NCI-H2227 (cell line): ENCODE results near the gene ITGA3.

ENCODE experiments used
- DNase-seq: peaks from one replicate; lab custom pipeline; 2025; ENCODE audit not compliant: unreplicated experiment; lab: John Stamatoyannopoulos, UW

Gene ITGA3

GRCh38 chr17:50055426-50056216 is at the start of gene ITGA3:
ITGA3 (plus strand) TSS chr17:50056110; CDS start chr17:50056440, 330 bp downstream.
- peak; percentile 95 for DNase-seq

GRCh38 chr17:50009282-50009681 is 46.6 kb upstream of the ITGA3 start:
- DNase-seq, result no peak

- no peak for DNase-seq
These were observed 42.8 kb upstream of the ITGA3 start for GRCh38 chr17:50013079-50013478.

- no peak for DNase-seq
These were observed 41.3 kb upstream of the ITGA3 start for GRCh38 chr17:50014471-50015088.

GRCh38 chr17:50015146-50015545 is 40.8 kb upstream of the ITGA3 start:
- DNase-seq, result no peak

GRCh38 chr17:50018909-50019308 is 37.0 kb upstream of the ITGA3 start:
- no peak for DNase-seq

- no peak for DNase-seq
These were observed 34.9 kb upstream of the ITGA3 start for GRCh38 chr17:50020841-50021599.

- DNase-seq, result no peak
These were observed 34.1 kb upstream of the ITGA3 start for GRCh38 chr17:50021681-50022370.

- no peak for DNase-seq
These were observed 33.3 kb upstream of the ITGA3 start for GRCh38 chr17:50022463-50023130.

- DNase-seq, result no peak
These were observed 32.4 kb upstream of the ITGA3 start for GRCh38 chr17:50023520-50023919.

GRCh38 chr17:50024808-50025207 is 31.1 kb upstream of the ITGA3 start:
- DNase-seq, result no peak

- no peak for DNase-seq
These were observed 29.7 kb upstream of the ITGA3 start for GRCh38 chr17:50026046-50026675.

- DNase-seq, result peak; percentile 85
These were observed 29.1 kb upstream of the ITGA3 start for GRCh38 chr17:50026837-50027171.

GRCh38 chr17:50027172-50027880 is 28.6 kb upstream of the ITGA3 start:
- no peak for DNase-seq

GRCh38 chr17:50027881-50028735 is 27.8 kb upstream of the ITGA3 start:
- DNase-seq, result no peak

- DNase-seq, result no peak
These were observed 27.2 kb upstream of the ITGA3 start for GRCh38 chr17:50028736-50029120.

- DNase-seq, result no peak
These were observed 26.7 kb upstream of the ITGA3 start for GRCh38 chr17:50029185-50029584.

GRCh38 chr17:50033316-50033715 is 22.6 kb upstream of the ITGA3 start:
- no peak for DNase-seq
